Osteoblast (primary cell): Measurements from ENCODE around the gene COPA. TPM values are rescaled to one million over a fixed set of nuclear protein-coding genes. Genes with fewer than 3 reads are reported as not detected.

ENCODE experiments used
- DNase-seq: peaks from one replicate; pipeline ENCODE4 v3.0.0; 2011; ENCODE audit warnings: low spot score, mixed read lengths; ENCODE audit not compliant: insufficient read length; ENCODE audit errors: missing footprints
- H2AFZ ChIP-seq: 2 replicates; pipeline ENCODE4 v1.6.0; 2011; ENCODE audit warnings: mild to moderate bottlenecking, low read length
- H3K27ac ChIP-seq: 2 replicates; pipeline ENCODE4 v1.5.1; 2011; ENCODE audit warnings: mild to moderate bottlenecking, low read depth, low read length, moderate library complexity
- H3K27me3 ChIP-seq: 2 replicates; pipeline ENCODE4 v1.6.0; 2012; ENCODE audit warnings: mild to moderate bottlenecking, control low read depth, inconsistent platforms, low read length, moderate library complexity; ENCODE audit not compliant: insufficient read depth
- H3K36me3 ChIP-seq: 2 replicates; pipeline ENCODE4 v1.5.1; 2011; ENCODE audit warnings: mild to moderate bottlenecking, low read length, control low read depth, moderate library complexity; ENCODE audit not compliant: insufficient read depth
- H3K4me1 ChIP-seq: 2 replicates; pipeline ENCODE4 v1.5.1; 2011; ENCODE audit warnings: mild to moderate bottlenecking, low read length, control low read depth, moderate library complexity; ENCODE audit not compliant: insufficient read depth
- H3K4me2 ChIP-seq: 2 replicates; pipeline ENCODE4 v1.6.0; 2011; ENCODE audit warnings: mild to moderate bottlenecking, low read length; ENCODE audit not compliant: insufficient read depth
- H3K4me3 ChIP-seq: fragments of 200-600 bp; sonication (generic); 3 replicates; pipeline ENCODE4 v1.5.1; 2012; ENCODE audit warnings: mild to moderate bottlenecking, low read length, inconsistent platforms; ENCODE audit not compliant: insufficient read depth
- H3K79me2 ChIP-seq: 2 replicates; pipeline ENCODE4 v1.6.0; 2012; ENCODE audit warnings: mild to moderate bottlenecking, low read length, control low read depth, inconsistent platforms; ENCODE audit not compliant: insufficient read depth
- H3K9me3 ChIP-seq: 2 replicates; pipeline ENCODE4 v1.5.1; 2011; ENCODE audit warnings: low read depth, low read length, control low read depth
- H4K20me1 ChIP-seq: 2 replicates; pipeline ENCODE4 v1.6.0; 2012; ENCODE audit warnings: mild to moderate bottlenecking, low read length, control low read depth; ENCODE audit not compliant: insufficient read depth
- total RNA-seq: library from RNA; depleted of rRNA; stranded (reverse); fragments of >200 nt; gene quantifications from 2 replicates; pipeline ENCODE4 v1.2.3, GENCODE V29; 2012
- TF ChIP-seq, protein P1 (sequence below): IDR thresholded peaks from 2 replicates; pipeline ENCODE4 v1.5.1; 2011; ENCODE audit warnings: mild to moderate bottlenecking, low read depth, low read length, moderate library complexity; ENCODE audit errors: extremely low read depth

Gene COPA
- total RNA-seq, 1 donor = 282 TPM

DNA sequence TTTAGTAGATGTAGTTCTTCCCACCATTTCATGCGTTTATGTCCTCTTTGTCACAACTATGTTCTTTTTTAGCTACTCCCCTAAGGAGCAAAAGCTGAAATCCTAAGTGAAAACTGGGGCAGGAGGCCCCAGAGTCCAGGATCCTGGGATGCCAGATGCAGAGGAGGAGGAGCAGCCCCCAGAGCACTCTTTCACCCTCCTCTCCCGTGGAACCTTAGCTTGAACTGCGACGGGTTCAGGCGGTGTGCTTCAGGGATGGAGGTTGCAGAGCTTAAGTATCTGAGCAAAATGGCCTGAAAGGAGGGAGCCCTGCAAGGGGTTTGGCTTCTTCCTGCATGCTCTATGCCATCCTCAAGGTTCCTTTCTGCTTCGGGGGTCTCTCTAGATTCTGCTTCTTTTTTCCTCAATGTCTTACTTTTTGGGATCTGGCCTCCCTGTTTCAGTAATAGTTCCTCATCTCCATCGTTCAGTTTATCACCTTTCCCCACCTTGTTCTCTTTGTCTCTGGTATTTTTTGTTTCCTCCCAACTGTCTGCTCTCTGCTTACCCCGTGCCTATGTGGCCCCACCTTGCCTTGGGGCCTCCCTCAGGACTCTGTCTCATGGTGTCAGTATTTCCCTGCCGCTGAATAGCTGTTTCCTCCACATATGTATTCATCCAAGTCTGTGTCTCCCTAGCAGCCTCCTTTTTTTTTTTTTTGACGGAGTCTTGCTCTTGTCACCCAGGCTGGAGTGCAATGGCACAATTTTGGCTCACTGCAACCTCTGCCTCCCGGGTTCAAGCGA is 21.1 kb upstream of the COPA start:
- DNase-seq = no peak
- TF ChIP-seq, protein P1, sequence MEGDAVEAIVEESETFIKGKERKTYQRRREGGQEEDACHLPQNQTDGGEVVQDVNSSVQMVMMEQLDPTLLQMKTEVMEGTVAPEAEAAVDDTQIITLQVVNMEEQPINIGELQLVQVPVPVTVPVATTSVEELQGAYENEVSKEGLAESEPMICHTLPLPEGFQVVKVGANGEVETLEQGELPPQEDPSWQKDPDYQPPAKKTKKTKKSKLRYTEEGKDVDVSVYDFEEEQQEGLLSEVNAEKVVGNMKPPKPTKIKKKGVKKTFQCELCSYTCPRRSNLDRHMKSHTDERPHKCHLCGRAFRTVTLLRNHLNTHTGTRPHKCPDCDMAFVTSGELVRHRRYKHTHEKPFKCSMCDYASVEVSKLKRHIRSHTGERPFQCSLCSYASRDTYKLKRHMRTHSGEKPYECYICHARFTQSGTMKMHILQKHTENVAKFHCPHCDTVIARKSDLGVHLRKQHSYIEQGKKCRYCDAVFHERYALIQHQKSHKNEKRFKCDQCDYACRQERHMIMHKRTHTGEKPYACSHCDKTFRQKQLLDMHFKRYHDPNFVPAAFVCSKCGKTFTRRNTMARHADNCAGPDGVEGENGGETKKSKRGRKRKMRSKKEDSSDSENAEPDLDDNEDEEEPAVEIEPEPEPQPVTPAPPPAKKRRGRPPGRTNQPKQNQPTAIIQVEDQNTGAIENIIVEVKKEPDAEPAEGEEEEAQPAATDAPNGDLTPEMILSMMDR = no peak

DNA sequence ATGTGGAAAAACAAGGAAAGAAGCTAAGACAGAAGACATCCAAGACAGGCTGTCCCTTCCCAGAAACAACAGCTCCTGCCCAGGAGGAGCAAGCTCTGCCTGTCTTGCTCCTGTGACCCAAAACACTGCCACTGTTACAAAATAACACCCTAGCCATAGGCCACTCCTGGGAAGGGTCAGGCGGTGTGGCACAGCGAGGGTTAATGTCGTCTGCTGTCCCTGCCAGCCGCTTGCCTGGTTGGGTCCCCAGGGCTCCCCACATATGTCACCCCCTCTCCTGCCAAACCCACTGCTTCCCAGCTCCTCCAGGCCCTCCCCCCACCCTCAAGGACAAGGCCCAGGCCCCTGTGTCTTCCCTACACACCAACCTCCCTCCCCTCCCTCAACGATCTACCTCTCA is 20.0 kb upstream of the COPA start:
- H3K27ac ChIP-seq = no peak overlapping the region
- H4K20me1 ChIP-seq = peaks cover 2% of the 10 kb centered on the region
- TF ChIP-seq, protein P1 = no peak
- H3K4me2 ChIP-seq = no peak overlapping the region
- H3K4me3 ChIP-seq = no peak overlapping the region
- no peak for DNase-seq
- no peaks in the 10 kb centered on the region for H3K79me2 ChIP-seq
- H3K9me3 ChIP-seq = no peaks in the 10 kb centered on the region
- peaks cover 15% of the 10 kb centered on the region for H3K36me3 ChIP-seq
- no peaks in the 10 kb centered on the region for H3K27me3 ChIP-seq
- H3K4me1 ChIP-seq = no peaks in the 10 kb centered on the region
- H2AFZ ChIP-seq = no peak overlapping the region

More for the DNA sequence above, 21.1 kb upstream of the COPA start:
- Histone ChIP-seq H4K20me1 (no peaks in the 10 kb centered on the region), H3K4me1 (no peaks in the 10 kb centered on the region), H3K4me2 (no peak overlapping the region), H3K36me3 (peaks cover 11% of the 10 kb centered on the region), H3K79me2 (no peaks in the 10 kb centered on the region), H3K27ac (no peak overlapping the region), H3K9me3 (no peaks in the 10 kb centered on the region), H3K4me3 (no peak overlapping the region), H2AFZ (no peak overlapping the region), H3K27me3 (no peaks in the 10 kb centered on the region)

DNA sequence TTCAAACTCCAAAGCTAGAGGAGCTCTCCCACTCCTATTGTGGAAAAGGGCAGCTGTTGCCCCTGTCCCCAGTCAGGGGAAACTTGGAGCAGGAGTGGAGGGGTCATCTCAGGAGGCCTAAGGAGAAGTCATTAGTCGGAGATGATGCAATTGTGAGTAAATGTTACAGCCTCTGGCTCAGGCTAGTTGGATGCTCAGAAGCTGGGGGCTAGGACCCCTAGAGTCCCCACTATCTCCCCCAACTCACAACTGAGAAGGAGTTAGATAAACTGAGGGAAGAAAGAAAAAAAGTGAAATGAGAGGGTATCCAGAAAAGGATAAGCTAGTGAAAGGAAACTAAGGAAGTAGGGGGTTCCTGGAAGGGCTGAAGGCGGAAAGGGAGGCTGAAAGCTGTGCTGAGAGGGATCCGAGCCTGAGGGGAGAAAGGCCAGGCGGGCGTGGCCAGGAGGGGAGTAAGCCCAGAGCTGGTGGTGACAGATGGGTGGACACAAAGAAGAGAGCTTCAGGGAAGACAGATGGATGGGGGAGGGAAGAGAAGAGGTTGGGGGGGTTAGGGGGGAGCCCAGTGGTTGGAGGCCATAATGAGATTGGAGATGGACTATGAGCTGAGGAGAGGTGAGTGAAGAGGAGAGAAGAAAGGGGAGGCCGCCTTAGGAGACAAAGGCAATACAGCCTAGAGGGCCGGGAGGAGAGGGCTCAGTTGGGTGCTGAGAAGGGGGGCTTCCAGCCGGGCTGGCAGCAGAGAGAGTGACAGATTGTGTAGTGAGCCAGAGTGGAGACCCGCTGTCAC is 19.3 kb upstream of the COPA start:
- Histone ChIP-seq H3K4me1 (no peaks in the 10 kb centered on the region), H3K27me3 (no peaks in the 10 kb centered on the region), H3K4me2 (no peak overlapping the region), H3K27ac (no peak overlapping the region), H2AFZ (no peak overlapping the region), H3K9me3 (no peaks in the 10 kb centered on the region), H3K4me3 (no peak overlapping the region), H3K36me3 (peaks cover 20% of the 10 kb centered on the region), H4K20me1 (peaks cover 4% of the 10 kb centered on the region), H3K79me2 (no peaks in the 10 kb centered on the region)
- TF ChIP-seq, protein P1 = no peak
- no peak for DNase-seq

DNA sequence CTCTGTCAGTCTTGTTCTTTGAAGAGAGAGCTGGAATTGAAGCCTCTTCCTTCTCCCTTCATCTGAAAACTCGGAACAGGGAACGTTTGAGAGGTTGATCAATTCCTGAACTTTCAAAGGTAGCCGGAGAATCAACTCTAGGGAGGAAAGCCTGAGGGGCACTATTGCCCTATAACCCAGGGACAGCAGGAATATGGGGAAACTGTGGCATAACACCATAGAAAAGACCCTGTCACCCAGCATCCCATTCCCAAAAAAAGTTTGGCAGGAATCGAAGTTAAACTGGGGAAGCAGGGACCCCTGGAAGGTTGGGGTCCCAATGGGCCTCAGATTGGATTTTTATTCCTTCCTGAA is 18.7 kb upstream of the COPA start:
- Histone ChIP-seq H3K4me1 (no peaks in the 10 kb centered on the region), H3K27ac (no peak overlapping the region), H4K20me1 (peaks cover 4% of the 10 kb centered on the region), H3K4me3 (no peak overlapping the region), H3K36me3 (peaks cover 22% of the 10 kb centered on the region), H3K4me2 (no peak overlapping the region), H2AFZ (no peak overlapping the region), H3K9me3 (no peaks in the 10 kb centered on the region), H3K79me2 (no peaks in the 10 kb centered on the region), H3K27me3 (no peaks in the 10 kb centered on the region)
- TF ChIP-seq, protein P1 = no peak
- no peak for DNase-seq
